Measurements from ENCODE around the gene ABTB2. TPM values are rescaled to one million over a fixed set of nuclear protein-coding genes. Genes with fewer than 3 reads are reported as not detected.

The ABTB2 gene
- total and polyA plus RNA-seq, 2 of the 8 experiments (the other 6 are each of a cell fraction or from before 2014, with no cell fraction given): 7.7 to 10.2 TPM

DNA sequence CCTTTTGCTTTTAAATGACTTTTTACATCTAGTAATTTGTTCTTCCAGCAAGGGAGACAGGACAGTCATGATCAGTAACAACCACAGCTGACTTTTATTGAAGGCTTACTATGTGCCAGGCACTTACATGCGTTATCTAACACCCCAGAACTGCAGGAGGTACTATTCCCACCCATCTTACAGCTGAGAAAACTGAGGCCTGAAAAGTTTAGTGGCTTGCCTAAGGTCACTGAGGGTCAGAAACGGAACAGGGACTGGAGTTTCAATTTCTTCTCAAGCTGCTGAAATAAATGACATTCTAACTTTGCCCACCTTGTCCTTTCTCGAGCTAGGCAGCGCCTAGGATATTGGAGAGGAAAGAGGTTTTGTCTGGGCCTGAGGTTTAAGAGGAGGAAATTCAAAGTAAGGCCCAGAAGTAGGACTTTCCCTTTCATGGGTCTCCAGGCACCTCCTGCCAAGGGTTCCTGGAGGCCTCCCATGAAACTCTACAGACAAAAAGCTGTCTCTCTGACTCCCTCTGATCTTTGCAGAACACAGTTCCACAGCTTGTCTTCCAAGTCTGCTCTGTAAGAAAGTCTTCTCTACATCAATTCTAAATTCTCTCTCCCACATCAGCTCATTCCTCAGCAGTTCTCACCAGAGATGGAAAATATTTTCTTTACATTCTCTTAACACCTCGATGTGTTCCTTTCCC lies 150.2 kb downstream of the ABTB2 start (continued):
- TF ChIP-seq USF2 (IDR thresholded peaks at IDR 0.05; ENCODE audit: low read length) (no peak), CEBPB (IDR thresholded peaks at IDR 0.05; ENCODE audit: low read depth, low read length) (no peak), KDM5A (IDR thresholded peaks at IDR 0.05; ENCODE audit: low read length) (no peak), RFX5 (IDR thresholded peaks at IDR 0.05; ENCODE audit: borderline replicate concordance, low read depth, low read length) (no peak), TBP (IDR thresholded peaks at IDR 0.05; ENCODE audit: low read depth, low read length) (no peak), NANOG (IDR thresholded peaks at IDR 0.05; ENCODE audit: insufficient read depth, low read depth, low read length, poor library complexity, severe bottlenecking) (no peak), MAX (IDR thresholded peaks at IDR 0.05) (no peak)
